T-helper 2 cell (primary cell): Measurements from ENCODE around the gene CPVL.

Experiments used
- DNase-seq, 5 experiments: peaks; one replicate each; pipeline versions ENCODE4 v3.0.0 to v3.0.0-alpha.2; 2012 to 2022

The CPVL gene

GRCh38 chr7:29090151-29090805 is 56.1 kb downstream of the CPVL start:
- DNase-seq = no peak

- no peak for DNase-seq
These were observed 58.5 kb downstream of the CPVL start for GRCh38 chr7:29087840-29088170.

GRCh38 chr7:29086545-29086944 is 59.8 kb downstream of the CPVL start:
- DNase-seq = no peak

- peak in 1 of 5 experiments; percentile 13 for DNase-seq
These were observed 61.5 kb downstream of the CPVL start for GRCh38 chr7:29084832-29085231.

GRCh38 chr7:29080803-29081202 is 65.5 kb downstream of the CPVL start:
- DNase-seq = no peak

- DNase-seq = no peak
These were observed 67.8 kb downstream of the CPVL start for GRCh38 chr7:29078311-29079260.

- DNase-seq = no peak
These were observed 68.5 kb downstream of the CPVL start for GRCh38 chr7:29077854-29078253.

GRCh38 chr7:29077176-29077575 is 69.2 kb downstream of the CPVL start:
- no peak for DNase-seq

- DNase-seq = no peak
These were observed 69.7 kb downstream of the CPVL start for GRCh38 chr7:29076631-29077030.

GRCh38 chr7:29075606-29076005 is 70.7 kb downstream of the CPVL start:
- no peak for DNase-seq

GRCh38 chr7:29071203-29071874 is 75.0 kb downstream of the CPVL start:
- DNase-seq = no peak

- no peak for DNase-seq
These were observed 79.7 kb downstream of the CPVL start for GRCh38 chr7:29066641-29067040.

- no peak for DNase-seq
These were observed 81.0 kb downstream of the CPVL start for GRCh38 chr7:29065181-29065857.

GRCh38 chr7:29063872-29064271 is 82.5 kb downstream of the CPVL start:
- DNase-seq = no peak

GRCh38 chr7:29063236-29063635 is 83.1 kb downstream of the CPVL start:
- no peak for DNase-seq

GRCh38 chr7:29053105-29053872 is 93.0 kb downstream of the CPVL start:
- no peak for DNase-seq

GRCh38 chr7:29046978-29047377 is 99.4 kb downstream of the CPVL start:
- DNase-seq = no peak

- DNase-seq = no peak
These were observed 100.9 kb downstream of the CPVL start for GRCh38 chr7:29045258-29046086.

GRCh38 chr7:29044554-29044953 is 101.8 kb downstream of the CPVL start:
- DNase-seq = no peak

- DNase-seq = no peak
These were observed 102.8 kb downstream of the CPVL start for GRCh38 chr7:29043576-29043975.

GRCh38 chr7:29042824-29043231 is 103.5 kb downstream of the CPVL start:
- DNase-seq = no peak
